GM10248 (cell line): ENCODE measurements around the gene MORN1.

Experiments used
- CTCF ChIA-PET: fragments of 300-600 bp; sonication (Branson Sonifier 250); formaldehyde crosslinking; extraction: SDS; loops from one replicate; lab custom pipeline; 2021; ENCODE audit warnings: antibody characterized with exemption; lab: Yijun Ruan, JAX
- POLR2A ChIA-PET: fragments of 350-650 bp; sonication (Branson Sonifier 250); formaldehyde crosslinking; extraction: SDS; loops from one replicate; lab custom pipeline; 2020; ENCODE audit warnings: antibody characterized with exemption; lab: Yijun Ruan, JAX
- DNase-seq: peaks from one replicate; pipeline ENCODE4 v3.0.0; 2012; ENCODE audit errors: extremely low spot score
- CTCF ChIP-seq: IDR thresholded peaks from 2 replicates; pipeline ENCODE4 v1.5.1; 2012; ENCODE audit warnings: mild to moderate bottlenecking, low read depth; ENCODE audit errors: extremely low read depth, missing control alignments, control extremely low read depth

MORN1 gene

DNA sequence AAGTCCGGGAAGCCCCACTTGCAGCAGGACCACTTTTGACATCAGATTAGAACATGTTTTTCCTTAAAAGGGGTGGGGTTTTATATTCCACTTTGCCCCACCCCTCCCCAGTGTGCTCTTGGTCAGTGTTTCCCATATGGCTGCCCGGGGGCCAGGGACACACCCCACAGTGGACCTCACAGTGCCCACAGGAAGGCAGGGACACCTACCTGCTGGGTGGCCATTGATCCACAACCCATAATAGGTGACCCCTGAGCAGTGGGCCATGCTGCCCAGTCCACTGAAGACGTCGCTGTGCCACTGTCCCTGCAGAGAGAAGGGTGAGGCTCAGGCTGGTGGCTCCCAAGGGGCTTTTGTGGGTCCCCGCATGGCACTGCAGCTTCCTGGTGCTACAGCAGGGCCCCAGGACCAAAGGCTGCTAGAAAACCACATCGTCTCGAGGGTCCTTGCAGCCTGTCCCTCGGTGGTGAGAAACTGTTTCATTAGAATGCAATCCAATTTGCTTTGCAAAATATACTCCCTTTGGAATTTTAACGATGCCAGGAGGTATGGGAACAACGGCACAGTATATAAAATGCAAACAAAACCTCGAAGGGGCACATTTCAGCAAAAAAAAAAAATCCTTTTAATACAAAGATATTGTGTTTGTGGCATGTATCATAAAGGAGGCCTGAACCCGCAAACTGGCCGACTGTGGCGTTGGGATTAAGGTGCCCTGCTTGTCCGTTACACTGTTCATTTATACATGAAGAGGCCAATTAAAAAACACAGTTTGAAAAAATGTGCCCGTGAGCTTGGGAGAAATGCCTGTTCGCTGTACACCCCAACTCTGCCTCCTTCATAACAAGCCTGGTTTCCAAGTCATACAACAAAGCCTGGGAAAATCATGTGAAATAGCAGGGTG lies 16.9 kb downstream of the MORN1 start:
- CTCF ChIA-PET, result interaction anchor here (1.2 kb wide), 1 partner anchor 59 kb away, joined by 4 read pairs; no protein-coding TSS in a partner anchor
- no peak for TF ChIP-seq CTCF
- POLR2A ChIA-PET, result no interaction called here
- DNase-seq, result no peak

DNA sequence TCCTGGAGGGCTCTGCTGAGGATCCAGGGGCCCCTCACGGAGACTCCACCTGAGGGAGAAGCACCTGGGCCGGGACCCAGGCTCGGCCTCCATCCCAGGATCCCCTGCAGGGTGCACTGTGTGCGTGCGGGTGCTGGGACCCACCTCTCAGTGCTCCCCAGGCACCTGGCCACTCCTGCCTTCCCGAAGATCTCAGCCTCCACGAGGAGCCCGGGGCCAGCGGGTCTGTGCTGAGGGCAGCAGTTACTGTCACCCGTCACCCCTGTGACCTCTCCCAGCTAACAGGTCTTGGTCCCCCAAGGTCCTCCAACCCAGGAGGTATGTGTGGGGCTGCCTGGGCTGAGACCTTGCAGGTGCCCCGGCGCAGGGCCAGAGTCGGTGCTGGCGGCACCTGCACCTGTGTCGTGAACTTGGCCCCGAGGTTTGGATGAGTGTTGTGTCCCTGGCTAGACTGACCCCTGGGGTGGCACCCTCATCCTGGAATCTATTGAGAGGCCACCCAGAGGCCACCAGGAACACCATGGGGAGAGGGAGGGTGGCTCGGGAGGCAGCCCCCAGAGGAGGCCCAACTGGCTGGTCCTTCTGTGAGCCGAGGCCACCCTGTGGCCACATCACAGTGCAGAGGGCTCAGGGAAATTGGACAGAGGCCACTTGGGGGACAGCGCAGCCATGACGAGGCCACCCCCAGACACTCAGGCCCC lies 17.7 kb downstream of the MORN1 start:
- ChIA-PET CTCF (interaction anchor here (1.5 kb wide), 1 partner anchor 8 kb away, joined by 4 read pairs; no protein-coding TSS in a partner anchor), POLR2A (no interaction called here)
- no peak for DNase-seq
- TF ChIP-seq CTCF, result no peak

GRCh38 chr1:2372551-2373490 lies 18.5 kb downstream of the MORN1 start:
- ChIA-PET CTCF (interaction anchor here (0.8 to 1.5 kb wide), 2 partner anchors 9 to 178 kb away, joined by 4 read pairs; partner anchors contain the start of gene FAAP20), POLR2A (no interaction called here)
- TF ChIP-seq CTCF, result no peak
- no peak for DNase-seq

DNA sequence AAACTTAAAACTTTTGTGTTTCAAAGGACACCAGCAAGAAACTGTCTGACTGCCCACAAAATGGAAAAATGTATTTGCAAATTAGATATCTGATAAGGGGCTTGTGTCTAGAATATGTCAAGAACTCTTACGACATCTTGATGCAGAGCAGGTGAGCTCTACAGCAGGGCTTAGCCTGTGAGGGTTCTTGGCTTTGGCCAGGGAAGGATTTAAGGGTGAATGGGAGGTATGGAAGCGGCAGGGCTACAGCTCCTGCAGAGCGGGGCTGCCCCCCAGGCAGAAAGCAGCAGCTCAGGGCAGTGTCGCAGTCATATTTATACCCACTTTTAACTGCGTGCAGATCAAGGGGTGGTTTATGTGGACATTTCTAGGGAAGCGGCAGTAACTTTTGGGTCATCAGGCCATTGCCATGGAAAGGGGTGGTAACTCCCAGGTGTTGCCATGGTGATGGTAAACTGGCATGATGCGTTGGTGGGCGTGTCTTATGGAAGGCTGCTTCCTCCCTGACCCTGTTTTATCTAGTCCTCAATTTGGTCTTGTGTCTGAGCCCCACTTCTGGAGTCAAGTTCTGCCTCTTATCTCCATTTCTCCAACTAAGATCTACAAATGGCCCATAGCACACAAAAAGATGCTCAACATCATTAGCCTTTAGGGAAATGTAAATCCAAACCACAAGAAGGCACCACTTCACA lies 23.2 kb downstream of the MORN1 start:
- ChIA-PET POLR2A (no interaction called here), CTCF (no interaction called here)
- DNase-seq, result no peak
- no peak for TF ChIP-seq CTCF

DNA sequence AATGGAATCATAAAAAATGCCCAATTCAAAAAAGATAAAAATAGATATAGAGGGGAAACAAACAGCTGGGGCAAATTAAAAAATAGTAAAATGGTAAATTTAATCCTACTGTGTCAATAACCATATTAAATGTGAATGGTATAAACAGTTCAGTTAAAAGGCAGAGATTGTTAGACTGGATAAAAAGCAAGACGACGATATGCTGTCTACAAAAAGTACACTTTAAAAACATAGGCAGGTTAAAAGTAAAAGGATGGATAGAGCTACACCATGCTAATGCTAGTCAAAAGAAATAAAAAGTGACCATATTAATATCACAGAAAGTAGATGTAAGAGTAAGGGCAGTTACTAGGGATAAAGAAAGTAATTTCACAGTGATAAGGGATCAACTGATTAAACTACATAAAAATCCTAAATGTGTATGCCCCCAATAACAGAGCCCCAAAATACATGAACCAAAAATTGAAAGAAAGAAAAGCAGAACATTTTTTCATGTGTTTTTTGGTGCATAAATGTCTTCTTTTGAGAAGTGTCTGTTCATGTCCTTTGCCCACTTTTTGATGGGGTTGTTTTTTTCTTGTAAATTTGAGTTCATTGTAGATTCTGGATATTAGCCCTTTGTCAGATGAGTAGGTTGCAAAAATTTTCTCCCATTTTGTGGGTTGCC lies 27.4 kb downstream of the MORN1 start:
- POLR2A ChIA-PET, result no interaction called here
- no peak for TF ChIP-seq CTCF
- CTCF ChIA-PET, result interaction anchor here (1.0 kb wide), 1 partner anchor 175 kb away, joined by 3 read pairs; no protein-coding TSS in a partner anchor
- DNase-seq, result no peak
